Right lobe of liver (tissue), 4 donors: Measurements from ENCODE around the gene RNF44.

ENCODE experiments used
- CTCF ChIP-seq, 4 donors: fragments of 200-600 bp in 3 of 4; fragments of 450-650 bp in 1 of 4; IDR thresholded peaks; one replicate each; pipeline versions ENCODE4 v1.5.1 to v1.8.0; 2016 to 2022; ENCODE audit warnings: antibody characterized with exemption in 4 of 4, mild to moderate bottlenecking in 2 of 4
- POLR2A ChIP-seq: fragments of 450-650 bp; IDR thresholded peaks from one replicate; pipeline ENCODE4 v1.6.1; 2017; ENCODE audit warnings: antibody characterized with exemption, mild to moderate bottlenecking
- donor health status: DM: no; HTN: no; CAD: no.
- donor health status: DM: no; HTN: no; CAD: no.
- donor health status: DM: no; HTN: yes; CAD: no.

GRCh38 chr5:176514244-176514950 is 22.8 kb downstream of the RNF44 start:
- TF ChIP-seq CTCF (IDR thresholded peaks at IDR 0.05) = no peak
- no peak for TF ChIP-seq POLR2A
